GM18519 (cell line): ENCODE data around the gene MET.
"Not testable (repeated sequence)": the region's sequence is repeated elsewhere in the genome, so short reads cannot be mapped to it uniquely, and the experiment has no call there.

Source experiments
- ATAC-seq: cut with Tn5 transposase; IDR thresholded peaks from one replicate; pipeline ENCODE4 v1.9.1; 2021; ENCODE audit warnings: mild to moderate bottlenecking, moderate library complexity; ENCODE audit not compliant: unreplicated experiment, low FRiP score

MET gene

DNA sequence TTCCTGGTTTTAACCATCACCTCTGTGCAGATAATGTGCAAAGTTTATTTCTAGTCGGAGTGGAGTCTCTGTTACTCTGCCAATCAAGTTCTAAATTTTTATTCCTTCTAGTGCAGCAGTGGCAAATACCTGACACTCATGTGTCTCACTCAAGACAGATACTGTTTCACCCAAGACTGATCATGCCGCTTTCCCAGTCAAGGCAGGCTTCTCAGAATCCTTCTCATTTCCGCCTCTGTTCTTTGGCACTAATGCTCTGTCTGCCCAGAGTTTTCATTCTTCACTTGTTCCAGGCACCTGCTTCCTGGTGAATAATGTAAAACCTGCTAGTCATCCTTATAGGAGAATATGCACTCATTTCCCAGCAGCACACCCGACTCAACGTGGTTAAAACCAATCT, 24.7 kb downstream of the MET start:
- ATAC-seq, result no peak

DNA sequence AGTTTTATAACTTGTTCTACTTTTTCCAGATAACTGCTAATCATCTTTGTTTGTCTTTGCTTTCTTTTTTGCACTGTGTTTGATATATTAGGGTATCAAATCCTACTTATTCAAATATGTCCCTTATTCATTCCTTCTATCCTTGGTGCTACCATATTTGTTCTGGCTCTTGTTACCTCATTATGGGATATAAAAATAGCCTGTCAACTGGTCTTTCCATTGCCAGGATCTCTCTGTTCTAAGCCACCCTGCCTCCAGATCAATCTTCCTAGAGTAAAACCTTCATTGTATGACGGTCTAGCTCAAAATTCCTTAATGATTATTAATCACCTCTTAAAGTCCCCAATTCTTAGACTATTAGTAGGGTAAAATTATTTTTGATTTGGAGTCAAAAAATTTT, 25.2 kb downstream of the MET start:
- no peak for ATAC-seq

DNA sequence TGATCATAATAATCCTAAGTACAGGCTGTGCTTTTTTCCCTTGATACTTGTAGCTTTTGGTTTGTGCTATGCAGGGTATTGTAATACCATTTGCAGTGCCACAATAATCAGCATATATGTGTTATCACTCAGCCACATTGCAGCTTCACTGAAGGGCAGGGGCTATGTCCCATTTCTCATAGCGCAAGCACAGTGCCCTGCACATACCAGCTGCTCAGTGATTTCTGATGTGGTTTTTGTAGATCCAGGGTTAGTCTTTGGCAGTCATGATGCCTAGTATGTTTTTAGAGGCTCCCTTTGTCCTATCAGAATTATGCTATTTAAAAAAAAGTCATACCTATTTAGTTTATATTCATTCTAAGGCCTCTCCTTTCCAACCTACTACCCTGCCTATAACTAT, 25.8 kb downstream of the MET start:
- ATAC-seq, result no peak

DNA sequence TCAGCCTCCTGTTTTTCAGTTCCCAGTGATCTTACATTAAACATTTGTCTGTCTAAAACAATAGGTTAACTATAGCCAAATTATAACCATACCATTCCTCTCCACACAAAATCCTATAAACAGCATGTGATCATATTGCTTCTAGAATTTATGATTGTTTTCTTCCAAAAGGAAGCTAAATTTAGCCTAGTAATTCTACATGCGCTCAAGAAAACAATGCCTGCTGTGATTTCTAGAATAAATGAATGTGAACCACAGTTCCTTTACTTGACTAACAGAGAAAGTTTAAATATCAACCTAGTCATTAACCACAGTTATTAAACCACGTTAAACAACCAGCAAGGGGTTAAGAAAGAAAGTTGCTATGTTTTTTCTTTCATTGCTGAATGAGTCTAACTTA, 26.4 kb downstream of the MET start:
- ATAC-seq, result no peak

DNA sequence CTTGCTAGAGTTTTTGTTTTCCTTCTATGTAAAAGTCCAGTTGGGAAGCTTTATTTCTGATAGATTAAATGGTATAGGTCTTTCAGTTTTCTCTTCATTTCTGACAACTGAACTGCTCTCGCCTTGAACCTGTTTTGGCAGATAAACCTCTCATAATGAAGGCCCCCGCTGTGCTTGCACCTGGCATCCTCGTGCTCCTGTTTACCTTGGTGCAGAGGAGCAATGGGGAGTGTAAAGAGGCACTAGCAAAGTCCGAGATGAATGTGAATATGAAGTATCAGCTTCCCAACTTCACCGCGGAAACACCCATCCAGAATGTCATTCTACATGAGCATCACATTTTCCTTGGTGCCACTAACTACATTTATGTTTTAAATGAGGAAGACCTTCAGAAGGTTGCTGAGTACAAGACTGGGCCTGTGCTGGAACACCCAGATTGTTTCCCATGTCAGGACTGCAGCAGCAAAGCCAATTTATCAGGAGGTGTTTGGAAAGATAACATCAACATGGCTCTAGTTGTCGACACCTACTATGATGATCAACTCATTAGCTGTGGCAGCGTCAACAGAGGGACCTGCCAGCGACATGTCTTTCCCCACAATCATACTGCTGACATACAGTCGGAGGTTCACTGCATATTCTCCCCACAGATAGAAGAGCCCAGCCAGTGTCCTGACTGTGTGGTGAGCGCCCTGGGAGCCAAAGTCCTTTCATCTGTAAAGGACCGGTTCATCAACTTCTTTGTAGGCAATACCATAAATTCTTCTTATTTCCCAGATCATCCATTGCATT, 27.1 kb downstream of the MET start:
- no peak for ATAC-seq

DNA sequence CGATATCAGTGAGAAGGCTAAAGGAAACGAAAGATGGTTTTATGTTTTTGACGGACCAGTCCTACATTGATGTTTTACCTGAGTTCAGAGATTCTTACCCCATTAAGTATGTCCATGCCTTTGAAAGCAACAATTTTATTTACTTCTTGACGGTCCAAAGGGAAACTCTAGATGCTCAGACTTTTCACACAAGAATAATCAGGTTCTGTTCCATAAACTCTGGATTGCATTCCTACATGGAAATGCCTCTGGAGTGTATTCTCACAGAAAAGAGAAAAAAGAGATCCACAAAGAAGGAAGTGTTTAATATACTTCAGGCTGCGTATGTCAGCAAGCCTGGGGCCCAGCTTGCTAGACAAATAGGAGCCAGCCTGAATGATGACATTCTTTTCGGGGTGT, 27.7 kb downstream of the MET start:
- no peak for ATAC-seq

DNA sequence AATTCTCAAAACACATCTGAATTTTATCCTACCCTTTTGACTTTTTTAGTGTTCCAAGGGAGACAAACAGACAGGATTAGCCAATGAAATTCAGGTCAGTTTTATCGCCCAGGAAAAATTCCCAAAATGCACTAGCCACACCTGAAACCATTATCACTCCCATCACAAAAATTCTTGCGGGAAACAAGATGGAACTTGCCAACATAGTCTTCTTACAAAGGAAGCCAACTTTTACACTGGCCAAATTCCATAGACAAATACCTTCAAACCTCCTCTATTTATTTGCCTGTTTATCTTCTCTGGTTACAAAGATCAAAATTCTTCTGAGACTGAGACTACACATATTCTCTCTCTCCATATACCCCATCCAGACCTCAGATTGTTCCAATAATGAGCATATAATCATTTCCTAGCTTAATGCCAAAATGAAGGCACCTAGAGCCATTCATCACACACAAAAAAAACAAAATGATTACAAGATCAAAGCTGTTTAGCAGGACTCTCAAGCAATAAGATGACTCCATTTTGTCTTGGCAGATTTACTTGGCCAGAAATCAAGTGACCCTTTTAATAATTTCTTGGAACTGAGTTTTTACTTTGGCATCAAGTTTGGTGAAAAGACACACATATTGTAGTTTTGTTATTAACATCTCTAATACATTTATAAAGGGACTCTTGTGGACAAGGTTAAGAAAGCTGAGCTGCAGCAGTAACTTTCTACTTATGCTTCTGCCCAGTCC, 30.2 kb downstream of the MET start:
- ATAC-seq, result no peak

DNA sequence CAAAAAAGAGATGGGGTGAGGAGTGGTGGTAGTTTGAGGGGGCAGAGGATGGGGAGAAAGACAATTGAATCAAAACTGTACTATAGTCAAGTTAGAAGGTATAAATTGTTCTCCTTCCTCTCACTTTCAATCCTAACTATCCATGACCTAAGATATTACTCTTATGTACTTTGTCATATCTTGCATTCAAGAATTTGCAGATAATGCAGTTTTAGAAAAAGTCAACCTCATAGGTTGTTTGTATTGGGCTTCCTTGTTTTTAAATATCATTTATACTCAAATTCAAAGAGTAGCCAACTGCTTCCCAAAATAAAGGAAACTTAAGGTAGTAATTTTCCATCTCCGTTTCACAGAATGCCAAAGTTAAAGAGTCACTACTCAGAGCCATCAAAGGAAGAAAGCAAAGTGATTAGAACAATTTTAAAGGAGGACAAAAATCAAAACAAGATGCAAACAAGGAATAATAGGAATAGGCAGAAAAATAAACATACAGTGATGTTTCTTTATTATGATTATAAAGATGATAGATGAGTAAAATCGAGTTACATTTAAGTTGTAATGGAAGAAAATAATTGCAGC, 32.7 kb downstream of the MET start:
- no peak for ATAC-seq

DNA sequence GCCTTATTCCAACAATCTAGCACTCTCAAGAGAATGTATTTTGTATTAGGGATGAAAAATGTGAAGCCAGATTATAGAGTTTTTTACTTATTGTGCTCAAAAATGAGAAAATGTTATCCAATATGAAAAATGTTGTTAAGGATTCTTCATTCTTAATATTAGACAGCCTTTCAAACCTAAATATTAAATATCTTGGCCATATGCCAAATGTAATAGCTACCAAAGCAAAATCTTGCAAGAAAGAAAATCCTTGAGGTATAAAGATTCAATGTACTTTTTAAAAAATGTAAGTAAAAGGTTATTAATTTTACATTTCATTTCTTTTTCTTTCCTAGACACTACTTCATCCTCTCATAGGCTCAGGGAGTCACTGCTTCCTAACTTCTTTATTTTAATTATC, 33.4 kb downstream of the MET start:
- ATAC-seq, result no peak

DNA sequence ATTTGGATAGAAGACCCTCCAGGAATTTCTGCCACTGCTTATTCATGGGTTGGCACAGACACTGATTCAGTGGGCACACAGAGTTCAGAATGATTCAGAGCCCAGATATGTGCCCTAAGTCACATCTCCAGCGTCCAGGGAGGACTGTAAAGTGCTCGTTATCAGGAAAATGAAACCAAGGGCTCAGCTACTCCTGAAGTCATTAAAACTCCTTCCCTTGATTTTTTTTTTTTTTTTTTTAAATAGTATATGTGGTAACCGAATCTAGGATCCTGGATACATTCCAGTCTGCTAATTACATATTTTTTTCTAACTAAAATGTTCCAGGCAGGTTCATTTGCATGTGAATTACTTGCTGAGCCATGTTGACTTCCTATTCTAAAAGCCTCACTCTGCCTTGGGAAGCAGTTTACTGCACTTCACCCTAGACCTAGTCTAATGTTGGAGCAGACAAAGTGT, 34.7 kb downstream of the MET start:
- no peak for ATAC-seq

DNA sequence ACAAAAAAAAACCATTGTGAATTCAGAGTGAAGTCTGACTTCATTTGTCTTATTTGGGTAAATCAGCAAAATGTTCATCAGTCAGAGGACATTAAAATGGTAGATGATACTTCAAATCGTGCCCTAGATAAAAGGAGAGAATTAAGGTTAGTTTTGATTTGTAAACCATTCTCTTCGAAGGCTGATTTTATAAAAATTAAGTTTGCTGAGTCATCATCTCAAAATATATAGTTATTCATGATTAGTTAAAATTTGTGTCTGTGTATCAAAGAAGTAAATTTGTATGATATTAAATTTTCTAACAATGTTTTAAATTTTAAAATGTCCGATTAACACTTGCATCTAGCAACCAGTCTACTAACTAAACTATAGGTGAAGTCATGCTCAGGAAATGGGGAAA, 35.3 kb downstream of the MET start:
- no peak for ATAC-seq

DNA sequence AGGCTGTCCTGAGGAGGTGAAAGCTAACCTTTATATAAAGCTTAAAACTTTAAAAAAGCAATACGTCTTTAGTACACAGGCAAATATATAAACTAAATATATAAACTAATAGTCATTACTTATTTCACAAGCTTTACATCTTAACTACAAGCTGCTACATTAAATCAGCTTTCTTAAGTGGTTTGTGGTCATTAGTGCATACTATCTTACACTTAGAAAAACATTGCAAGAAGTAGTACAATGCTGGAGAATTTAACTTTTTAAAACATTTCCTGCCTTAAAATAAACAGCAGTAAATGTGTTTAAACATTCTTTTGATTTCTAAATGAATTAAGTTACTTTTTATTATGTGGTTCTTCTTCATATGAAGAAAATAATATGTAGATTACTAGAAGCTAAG, 36.3 kb downstream of the MET start:
- no peak for ATAC-seq

DNA sequence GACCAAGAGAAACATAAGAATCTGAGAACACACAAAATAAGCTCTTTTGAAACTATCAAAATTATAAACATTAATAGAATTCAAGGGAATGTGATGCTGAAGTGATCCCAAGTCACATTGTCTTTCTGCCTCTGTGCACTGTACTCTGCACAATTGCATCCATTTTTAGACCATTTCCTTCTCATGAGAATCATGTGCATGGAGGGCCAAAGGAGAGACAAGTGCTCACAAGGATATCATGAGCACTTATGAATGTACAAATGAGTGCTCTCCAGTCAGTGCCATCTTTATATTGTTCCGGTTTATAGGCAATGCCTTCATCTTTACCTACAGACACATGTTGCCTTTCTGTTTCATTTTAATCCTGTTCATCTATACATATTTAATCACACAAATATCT, 36.9 kb downstream of the MET start:
- no peak for ATAC-seq

DNA sequence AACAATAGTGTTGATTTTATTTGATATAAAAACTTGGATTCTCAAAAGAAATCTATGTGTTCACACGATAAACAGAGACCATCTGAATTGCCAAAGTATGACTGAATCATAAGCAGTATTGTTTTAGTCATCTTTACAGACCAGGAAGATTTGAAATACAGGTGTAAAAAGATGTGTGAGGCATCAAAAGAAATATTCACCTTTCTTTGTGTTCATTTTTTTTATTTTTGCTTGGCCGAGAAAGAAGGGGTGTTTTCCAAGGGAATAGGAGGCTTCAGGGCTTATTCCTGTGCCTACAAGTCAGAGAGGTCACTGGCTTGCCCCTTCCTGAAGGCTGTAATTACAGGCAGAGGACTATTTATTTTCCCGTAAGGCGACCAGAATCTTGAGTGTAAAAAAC, 37.3 kb downstream of the MET start:
- ATAC-seq, result no peak

DNA sequence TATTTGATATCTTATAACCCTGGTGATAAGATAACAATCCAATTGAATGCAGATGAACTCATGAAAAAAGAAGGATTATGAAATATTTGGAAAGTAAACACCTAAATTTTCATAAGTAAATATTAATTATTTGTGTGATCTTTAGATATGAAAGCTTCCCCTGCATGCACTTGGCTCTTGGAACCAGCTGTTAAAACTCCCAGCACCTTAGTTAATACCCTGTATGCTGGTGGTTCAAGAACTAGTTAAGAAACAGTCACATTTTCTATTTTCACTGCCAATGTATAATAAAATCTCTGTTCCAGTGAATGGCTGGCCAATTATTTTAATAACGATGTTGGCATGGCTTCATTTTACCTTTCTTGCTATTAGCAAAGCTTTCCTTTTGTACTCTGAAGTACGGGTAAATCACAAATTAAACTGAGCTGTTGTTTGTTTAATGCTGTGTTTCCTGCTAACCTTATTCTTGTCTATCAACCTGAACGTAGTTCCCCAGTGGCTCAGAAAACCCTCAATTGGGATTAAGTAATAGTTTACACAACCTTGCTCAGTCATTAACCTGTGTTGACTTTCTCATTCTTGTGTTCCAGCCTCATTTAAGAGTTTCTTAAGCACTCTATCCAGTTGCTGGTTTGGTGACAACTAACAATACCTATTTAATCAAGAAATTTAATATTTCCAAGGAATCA, 38.9 kb downstream of the MET start:
- ATAC-seq, result no peak

DNA sequence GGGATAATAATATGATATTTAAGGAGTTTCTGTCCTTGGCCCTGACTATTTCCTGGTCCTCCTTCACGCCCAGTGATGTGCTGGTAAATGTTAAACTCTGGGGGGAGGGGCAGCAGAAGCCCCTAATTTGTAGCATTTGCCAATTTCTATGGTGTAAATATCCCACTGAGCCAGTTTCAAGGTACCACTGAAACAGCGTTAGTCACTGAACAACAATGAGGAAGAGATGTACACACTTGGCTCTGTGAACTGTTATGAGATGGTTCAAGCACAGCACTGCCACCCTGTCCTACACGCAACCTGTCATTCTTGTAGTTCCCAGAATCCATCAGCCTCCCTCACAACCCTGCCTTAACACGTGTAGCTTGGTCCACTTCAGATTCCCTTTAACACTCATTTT, 39.8 kb downstream of the MET start:
- no peak for ATAC-seq

DNA sequence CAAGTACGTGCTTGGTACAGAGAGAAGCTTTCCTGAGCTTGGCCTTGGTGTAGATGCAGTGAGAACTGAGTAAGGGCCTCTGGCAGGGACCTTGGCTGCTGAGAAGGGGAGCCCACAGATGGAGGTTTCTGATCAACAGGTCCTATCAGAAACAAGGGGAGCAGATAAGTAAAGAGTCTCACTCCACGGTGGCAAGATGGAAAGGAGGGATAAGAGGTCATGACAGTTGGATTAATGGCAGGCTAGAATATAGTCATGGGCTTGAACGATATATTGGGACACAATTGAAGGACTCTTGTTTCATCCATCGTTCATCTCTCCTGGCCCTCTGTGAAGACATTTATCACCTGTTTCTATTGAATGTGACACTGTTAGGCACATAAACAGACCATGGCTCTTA, 41.5 kb downstream of the MET start:
- no peak for ATAC-seq

DNA sequence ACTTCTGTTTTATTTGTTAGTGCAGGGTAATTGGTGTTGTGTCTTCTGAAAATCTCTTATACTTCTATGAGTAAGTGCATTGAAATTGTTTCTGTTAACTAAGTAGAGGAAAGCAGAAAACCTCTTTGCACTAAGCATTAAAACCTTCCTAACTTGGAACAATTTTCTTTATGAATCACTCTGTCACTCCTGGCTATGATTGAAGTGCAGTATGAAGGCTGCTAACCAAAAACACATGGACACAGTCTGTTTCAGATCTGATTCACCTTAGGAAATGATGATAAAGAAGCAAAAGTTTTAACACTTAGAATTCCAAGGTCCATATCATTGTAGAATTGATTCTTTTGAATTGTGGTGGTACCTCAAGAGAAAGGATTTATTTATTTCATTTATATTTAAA, 41.9 kb downstream of the MET start:
- ATAC-seq, result no peak

DNA sequence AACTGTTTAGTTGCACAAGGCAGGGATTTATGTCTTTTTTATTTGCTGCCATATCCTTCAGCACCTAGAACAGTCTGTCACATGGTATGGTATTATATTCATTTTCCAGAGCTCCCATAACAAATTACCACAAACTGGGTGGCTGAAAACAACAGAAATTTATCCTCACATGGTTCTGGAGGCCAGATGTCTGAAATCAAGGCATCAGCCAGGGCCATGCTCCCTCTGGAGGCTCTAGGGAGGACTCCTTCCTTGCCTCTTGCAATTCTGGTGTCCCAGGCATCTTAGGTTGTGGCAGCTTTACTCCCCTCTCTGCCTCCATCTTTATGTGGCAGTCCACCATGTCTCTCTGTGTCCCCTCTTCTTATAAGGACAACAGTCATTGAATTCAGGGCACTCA, 43.1 kb downstream of the MET start:
- no peak for ATAC-seq

DNA sequence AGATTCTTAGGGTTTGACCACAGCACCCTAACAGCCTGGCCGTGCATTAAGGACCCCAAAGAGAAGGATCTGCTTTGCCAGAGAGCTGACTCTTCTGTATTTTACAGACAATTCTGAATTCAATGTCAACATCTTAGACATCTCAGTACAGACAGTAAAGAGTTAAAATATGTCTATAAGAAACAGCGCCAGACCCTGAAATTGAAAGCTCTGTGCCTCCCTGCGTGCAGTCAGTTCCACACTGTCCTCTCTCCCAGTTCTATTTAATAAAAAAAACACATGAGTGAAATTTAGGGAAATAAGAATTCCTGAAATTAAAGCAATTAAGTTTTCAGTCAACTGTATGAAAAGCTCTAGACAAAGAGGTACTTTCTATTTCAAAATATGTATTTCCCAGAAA, 45.1 kb downstream of the MET start:
- ATAC-seq, result no peak

DNA sequence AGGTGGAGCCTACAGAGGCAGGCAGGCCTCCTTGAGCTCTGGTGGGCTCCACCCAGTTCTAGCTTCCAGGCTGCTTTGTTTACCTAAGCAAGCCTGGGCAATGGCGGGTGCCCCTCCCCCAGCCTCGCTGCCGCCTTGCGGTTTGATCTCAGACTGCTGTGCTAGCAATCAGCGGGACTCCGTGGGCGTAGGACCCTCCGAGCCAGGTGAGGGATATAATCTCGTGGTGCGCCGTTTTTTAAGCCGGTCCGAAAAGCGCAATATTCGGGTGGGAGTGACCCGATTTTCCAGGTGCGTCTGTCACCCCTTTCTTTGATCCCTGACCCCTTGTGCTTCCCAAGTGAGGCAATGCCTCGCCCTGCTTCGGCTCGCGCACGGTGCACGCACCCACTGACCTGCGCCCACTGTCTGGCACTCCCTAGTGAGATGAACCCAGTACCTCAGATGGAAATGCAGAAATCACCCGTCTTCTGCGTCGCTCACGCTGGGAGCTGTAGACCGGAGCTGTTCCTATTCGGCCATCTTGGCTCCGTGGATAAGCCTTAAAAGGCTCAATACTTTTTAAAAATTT, 52.0 kb downstream of the MET start:
- ATAC-seq, result not testable (repeated sequence)
